Measurements from ENCODE around the gene RBKS. TPM values are rescaled to one million over a fixed set of nuclear protein-coding genes. Genes with fewer than 3 reads are reported as not detected.

RBKS gene
- total RNA-seq, 1 donor from 2014 or later = 1.6 TPM

GRCh38 chr2:27903018-27903417 is 12.8 kb upstream of the RBKS start:
- Histone ChIP-seq H4K20me1 (ENCODE audit: insufficient read depth, low read length) (no peaks in the 10 kb centered on the region), H3K36me3 (ENCODE audit: insufficient read depth, low read length) (no peaks in the 10 kb centered on the region), H3K4me3 (ENCODE audit: insufficient read depth, low read depth, low read length) (no peak overlapping the region), H3K27me3 (ENCODE audit: insufficient read depth, low read length) (no peaks in the 10 kb centered on the region), H3K9ac (ENCODE audit: low read length) (no peak overlapping the region), H3K9me3 (ENCODE audit: insufficient read depth, low read depth, low read length) (no peaks in the 10 kb centered on the region), H3K4me2 (ENCODE audit: low read length) (no peak overlapping the region), H3K4me1 (ENCODE audit: insufficient read depth, low read length) (no peaks in the 10 kb centered on the region), H2AFZ (ENCODE audit: low read depth, low read length) (no peak overlapping the region), H3K79me2 (ENCODE audit: insufficient read depth, low read length) (no peaks in the 10 kb centered on the region), H3K27ac (ENCODE audit: low read depth, low read length) (no peak overlapping the region)
- Mint-ChIP-seq H3K4me3 (ENCODE audit: unreplicated experiment) (peak overlapping the region; percentile 10), H3K27me3 (ENCODE audit: low read depth, unreplicated experiment) (no peaks in the 10 kb centered on the region), H3K4me1 (ENCODE audit: low read depth, unreplicated experiment) (peaks cover 39% of the 10 kb centered on the region), H3K27ac (ENCODE audit: unreplicated experiment) (peak overlapping the region; percentile 71), H3K36me3 (ENCODE audit: low read depth, unreplicated experiment) (peaks cover 7% of the 10 kb centered on the region), H3K9me3 (ENCODE audit: unreplicated experiment) (no peaks in the 10 kb centered on the region)
- no peak for DNase-seq (ENCODE audit: low read depth)
- FAIRE-seq = no peak
- TF ChIP-seq EZH2 (IDR thresholded peaks at IDR 0.05; ENCODE audit: insufficient read depth, low read length) (no peak), CTCF (IDR thresholded peaks at IDR 0.05; ENCODE audit: insufficient read depth, low read depth, low read length) (no peak)

- Histone ChIP-seq H3K4me1 (ENCODE audit: insufficient read depth, low read length) (no peaks in the 10 kb centered on the region), H3K4me3 (ENCODE audit: insufficient read depth, low read depth, low read length) (no peak overlapping the region), H3K27me3 (ENCODE audit: insufficient read depth, low read length) (no peaks in the 10 kb centered on the region), H3K79me2 (ENCODE audit: insufficient read depth, low read length) (no peaks in the 10 kb centered on the region), H4K20me1 (ENCODE audit: insufficient read depth, low read length) (no peaks in the 10 kb centered on the region), H3K36me3 (ENCODE audit: insufficient read depth, low read length) (no peaks in the 10 kb centered on the region), H2AFZ (ENCODE audit: low read depth, low read length) (no peak overlapping the region), H3K9ac (ENCODE audit: low read length) (no peak overlapping the region), H3K4me2 (ENCODE audit: low read length) (no peak overlapping the region), H3K9me3 (ENCODE audit: insufficient read depth, low read depth, low read length) (no peaks in the 10 kb centered on the region), H3K27ac (ENCODE audit: low read depth, low read length) (no peak overlapping the region)
- Mint-ChIP-seq H3K9me3 (ENCODE audit: unreplicated experiment) (no peaks in the 10 kb centered on the region), H3K36me3 (ENCODE audit: low read depth, unreplicated experiment) (peaks cover 11% of the 10 kb centered on the region), H3K4me1 (ENCODE audit: low read depth, unreplicated experiment) (peaks cover 39% of the 10 kb centered on the region), H3K4me3 (ENCODE audit: unreplicated experiment) (no peak overlapping the region), H3K27ac (ENCODE audit: unreplicated experiment) (peak overlapping the region; percentile 41), H3K27me3 (ENCODE audit: low read depth, unreplicated experiment) (no peaks in the 10 kb centered on the region)
- FAIRE-seq (no peak), DNase-seq (ENCODE audit: low read depth) (no peak)
- TF ChIP-seq EZH2 (IDR thresholded peaks at IDR 0.05; ENCODE audit: insufficient read depth, low read length) (no peak), CTCF (IDR thresholded peaks at IDR 0.05; ENCODE audit: insufficient read depth, low read depth, low read length) (no peak)
Observed at GRCh38 chr2:27902098-27902497, 11.9 kb upstream of the RBKS start.

- Mint-ChIP-seq H3K4me1 (ENCODE audit: low read depth, unreplicated experiment) (peaks cover 39% of the 10 kb centered on the region), H3K27ac (ENCODE audit: unreplicated experiment) (no peak overlapping the region), H3K27me3 (ENCODE audit: low read depth, unreplicated experiment) (no peaks in the 10 kb centered on the region), H3K4me3 (ENCODE audit: unreplicated experiment) (no peak overlapping the region), H3K36me3 (ENCODE audit: low read depth, unreplicated experiment) (peaks cover 17% of the 10 kb centered on the region), H3K9me3 (ENCODE audit: unreplicated experiment) (no peaks in the 10 kb centered on the region)
- no peak overlapping the region for H3K9ac ChIP-seq (ENCODE audit: low read length)
- DNase-seq (ENCODE audit: low read depth) (peak; percentile 42), FAIRE-seq (no peak)
- no peak for TF ChIP-seq EZH2 (IDR thresholded peaks at IDR 0.05; ENCODE audit: insufficient read depth, low read length)
- no peak for TF ChIP-seq CTCF (IDR thresholded peaks at IDR 0.05; ENCODE audit: insufficient read depth, low read depth, low read length)
- H3K4me1 ChIP-seq (ENCODE audit: insufficient read depth, low read length) = no peaks in the 10 kb centered on the region
- no peaks in the 10 kb centered on the region for H3K27me3 ChIP-seq (ENCODE audit: insufficient read depth, low read length)
- no peaks in the 10 kb centered on the region for H3K9me3 ChIP-seq (ENCODE audit: insufficient read depth, low read depth, low read length)
- H3K36me3 ChIP-seq (ENCODE audit: insufficient read depth, low read length) = no peaks in the 10 kb centered on the region
- no peak overlapping the region for H2AFZ ChIP-seq (ENCODE audit: low read depth, low read length)
- no peak overlapping the region for H3K27ac ChIP-seq (ENCODE audit: low read depth, low read length)
- H3K79me2 ChIP-seq (ENCODE audit: insufficient read depth, low read length) = no peaks in the 10 kb centered on the region
- H3K4me3 ChIP-seq (ENCODE audit: insufficient read depth, low read depth, low read length) = no peak overlapping the region
- H3K4me2 ChIP-seq (ENCODE audit: low read length) = no peak overlapping the region
- no peaks in the 10 kb centered on the region for H4K20me1 ChIP-seq (ENCODE audit: insufficient read depth, low read length)
Observed at GRCh38 chr2:27901234-27901633, 11.0 kb upstream of the RBKS start.

All from astrocyte (in vitro differentiated cells and primary cell).